ENCODE measurements around the gene NCAPH2. TPM values are rescaled to one million over a fixed set of nuclear protein-coding genes. Genes with fewer than 3 reads are reported as not detected.

The NCAPH2 gene
- polyA plus RNA-seq, 1 experiment: 10.4 TPM

DNA sequence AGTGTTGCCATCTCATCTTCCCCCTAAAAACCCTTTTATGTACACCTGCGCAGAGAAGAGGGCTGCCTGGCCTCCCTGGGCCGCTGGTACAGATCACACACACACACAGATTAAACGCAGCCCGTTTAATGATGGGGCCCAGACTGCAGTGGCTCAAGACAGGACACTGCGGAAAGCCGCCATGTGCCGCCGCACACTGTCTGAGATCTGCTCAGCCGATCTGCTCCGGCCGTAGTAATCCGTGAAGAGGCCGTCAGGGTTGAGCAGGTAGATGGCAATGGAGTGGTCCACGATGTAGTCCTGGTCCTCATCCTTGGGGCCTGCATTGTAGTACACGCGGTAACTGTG lies 15.4 kb downstream of the NCAPH2 start:
- H3K4me3 ChIP-seq (ENCODE audit: low read depth, low read length): no peak overlapping the region
- no peak for DNase-seq (ENCODE audit: low read depth, low spot score)
- no peaks in the 10 kb centered on the region for H3K27me3 ChIP-seq (ENCODE audit: control insufficient read depth, insufficient read depth, low read length)
- no peaks in the 10 kb centered on the region; the same call in 1 of the 2 replicates for H3K9me3 ChIP-seq (ENCODE audit: control insufficient read depth, insufficient read depth, low read length)
- ChIA-PET CTCF (no interaction called here), POLR2A (no interaction called here)
- TF ChIP-seq, protein P1, sequence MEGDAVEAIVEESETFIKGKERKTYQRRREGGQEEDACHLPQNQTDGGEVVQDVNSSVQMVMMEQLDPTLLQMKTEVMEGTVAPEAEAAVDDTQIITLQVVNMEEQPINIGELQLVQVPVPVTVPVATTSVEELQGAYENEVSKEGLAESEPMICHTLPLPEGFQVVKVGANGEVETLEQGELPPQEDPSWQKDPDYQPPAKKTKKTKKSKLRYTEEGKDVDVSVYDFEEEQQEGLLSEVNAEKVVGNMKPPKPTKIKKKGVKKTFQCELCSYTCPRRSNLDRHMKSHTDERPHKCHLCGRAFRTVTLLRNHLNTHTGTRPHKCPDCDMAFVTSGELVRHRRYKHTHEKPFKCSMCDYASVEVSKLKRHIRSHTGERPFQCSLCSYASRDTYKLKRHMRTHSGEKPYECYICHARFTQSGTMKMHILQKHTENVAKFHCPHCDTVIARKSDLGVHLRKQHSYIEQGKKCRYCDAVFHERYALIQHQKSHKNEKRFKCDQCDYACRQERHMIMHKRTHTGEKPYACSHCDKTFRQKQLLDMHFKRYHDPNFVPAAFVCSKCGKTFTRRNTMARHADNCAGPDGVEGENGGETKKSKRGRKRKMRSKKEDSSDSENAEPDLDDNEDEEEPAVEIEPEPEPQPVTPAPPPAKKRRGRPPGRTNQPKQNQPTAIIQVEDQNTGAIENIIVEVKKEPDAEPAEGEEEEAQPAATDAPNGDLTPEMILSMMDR (IDR thresholded peaks at IDR 0.05; ENCODE audit: low read depth, low read length): no peak
- H3K27ac ChIP-seq (ENCODE audit: low read depth, low read length): no peak overlapping the region

DNA sequence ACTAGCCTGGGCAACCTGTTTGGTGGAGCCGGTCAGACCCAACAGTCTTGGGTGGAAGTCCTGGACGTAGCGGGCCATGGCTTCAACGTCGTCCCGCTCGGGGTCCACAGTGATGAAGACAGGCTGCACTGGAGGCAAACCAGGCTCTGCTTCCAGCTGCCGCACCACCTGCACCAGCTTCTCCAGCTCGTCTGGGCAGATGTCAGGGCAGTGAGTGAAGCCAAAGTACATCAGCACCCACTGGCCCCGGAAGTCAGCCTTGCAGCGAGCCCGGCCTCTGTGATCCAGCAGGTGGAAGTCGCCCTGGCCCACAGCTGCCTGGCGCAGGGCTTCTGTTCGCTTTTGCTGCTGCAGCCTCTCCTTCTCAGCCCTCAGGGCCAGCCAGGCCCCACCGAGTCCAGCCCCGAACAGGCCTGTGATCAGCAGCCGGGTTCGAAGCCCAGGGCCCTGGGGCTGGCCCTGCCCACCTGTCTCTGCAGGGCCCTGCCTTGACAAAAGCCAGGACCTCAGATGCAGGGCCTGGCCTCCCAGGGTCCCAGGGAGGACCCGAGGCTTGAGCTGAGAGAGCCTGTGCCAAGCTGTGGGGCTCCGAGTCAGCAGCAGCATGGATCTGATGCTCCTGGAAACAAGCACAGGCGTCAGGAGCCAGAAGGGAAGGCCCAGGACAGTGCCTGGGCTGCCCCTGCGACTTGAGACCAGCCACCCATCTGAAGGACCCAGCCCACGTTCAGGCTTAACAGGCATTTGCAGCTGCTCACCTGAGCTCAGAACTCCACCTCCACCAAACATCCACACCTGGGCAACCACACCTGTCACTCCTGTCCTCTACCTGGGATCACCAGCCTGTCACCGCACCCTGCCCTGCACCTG lies 16.0 kb downstream of the NCAPH2 start:
- peak overlapping the region; percentile 81 for H3K4me3 ChIP-seq (ENCODE audit: low read depth, low read length)
- no peak overlapping the region for H3K27ac ChIP-seq (ENCODE audit: low read depth, low read length)
- CTCF ChIA-PET: interaction anchor here (2.3 to 2.6 kb wide), 4 partner anchors 15 to 97 kb away, joined by 12 to 32 read pairs (median 20); partner anchors contain the start of genes LMF2, NCAPH2 and SYCE3
- H3K27me3 ChIP-seq (ENCODE audit: control insufficient read depth, insufficient read depth, low read length): no peaks in the 10 kb centered on the region
- no peak for DNase-seq (ENCODE audit: low read depth, low spot score)
- no peaks in the 10 kb centered on the region; the same call in 1 of the 2 replicates for H3K9me3 ChIP-seq (ENCODE audit: control insufficient read depth, insufficient read depth, low read length)
- POLR2A ChIA-PET: interaction anchor here (1.5 to 2.1 kb wide), 4 partner anchors 8 to 79 kb away, joined by 3 to 15 read pairs (median 7); no protein-coding TSS in a partner anchor
- TF ChIP-seq, protein P1 (IDR thresholded peaks at IDR 0.05; ENCODE audit: low read depth, low read length): no peak

DNA sequence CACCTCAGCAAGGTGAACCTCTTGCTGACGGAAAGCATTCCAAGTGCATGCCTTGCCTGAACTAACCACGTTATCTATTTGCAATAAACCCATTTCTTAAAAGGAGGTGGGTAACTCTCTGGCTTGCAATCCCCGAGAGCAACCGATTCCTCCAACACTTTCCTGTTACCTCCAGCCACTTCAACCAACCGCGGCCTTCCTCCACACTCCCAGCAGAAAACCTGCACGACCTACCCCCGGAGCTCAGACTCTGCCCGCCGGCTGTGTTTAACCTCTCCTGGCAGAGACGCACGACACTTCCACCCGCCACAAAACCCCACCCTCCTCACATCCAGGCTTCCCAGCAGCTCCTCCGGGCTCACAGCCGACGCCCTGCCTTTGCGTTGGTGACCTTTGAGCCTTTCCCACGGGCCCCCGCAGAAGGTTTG lies 16.7 kb downstream of the NCAPH2 start:
- Histone ChIP-seq H3K9me3 (ENCODE audit: control insufficient read depth, insufficient read depth, low read length) (peaks cover 6% of the 10 kb centered on the region; the same call in 1 of the 2 replicates), H3K4me3 (ENCODE audit: low read depth, low read length) (peak overlapping the region; percentile 81), H3K27me3 (ENCODE audit: control insufficient read depth, insufficient read depth, low read length) (no peaks in the 10 kb centered on the region), H3K27ac (ENCODE audit: low read depth, low read length) (peak overlapping the region; percentile 75)
- ChIA-PET POLR2A (interaction anchor here (1.4 to 2.1 kb wide), 7 partner anchors 9 to 80 kb away, joined by 3 to 29 read pairs (median 6); partner anchors contain the start of genes CPT1B, LMF2 and NCAPH2), CTCF (interaction anchor here (0.9 to 2.6 kb wide), 7 partner anchors 10 to 117 kb away, joined by 3 to 32 read pairs (median 12); partner anchors contain the start of genes LMF2, NCAPH2 and SYCE3)
- TF ChIP-seq, protein P1 (IDR thresholded peaks at IDR 0.05; ENCODE audit: low read depth, low read length): no peak
- DNase-seq (ENCODE audit: low read depth, low spot score): no peak

DNA sequence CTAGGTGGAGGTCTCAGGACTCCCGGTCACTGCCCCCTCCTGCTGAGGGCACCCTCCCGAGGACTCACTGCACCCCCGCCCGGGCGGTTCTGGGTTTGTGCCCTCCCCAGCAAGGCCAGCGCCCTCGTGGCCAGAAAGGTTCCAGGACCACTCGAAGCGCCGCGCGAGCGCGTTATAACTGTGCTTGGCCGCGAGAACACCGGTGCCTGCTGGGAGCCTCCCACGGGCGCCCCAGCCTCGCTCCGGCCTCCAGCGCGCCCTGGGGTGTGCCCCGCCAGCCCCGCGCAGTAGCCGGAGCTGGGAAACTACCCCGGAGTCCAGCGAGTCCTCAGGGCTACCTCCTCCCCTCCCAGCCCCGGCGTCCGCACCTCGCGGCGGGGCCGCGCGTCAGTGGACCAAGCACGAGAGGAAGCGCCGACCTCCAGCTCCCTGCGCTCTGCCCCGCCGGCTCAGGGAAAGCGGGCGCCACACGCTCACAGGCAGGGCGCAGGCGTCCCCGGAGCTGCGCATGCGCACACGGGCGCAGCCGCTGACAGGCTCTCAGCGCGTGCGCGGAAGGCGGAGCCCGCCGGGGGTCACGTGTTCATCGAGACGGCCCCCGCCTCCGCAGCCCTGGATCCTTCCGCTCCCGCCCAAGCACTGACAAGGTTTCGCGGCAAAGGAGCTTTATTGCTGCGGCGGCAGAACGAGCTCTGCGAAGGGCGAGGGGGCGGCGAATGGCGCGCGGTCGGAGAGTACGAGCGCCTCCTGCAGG lies 17.3 kb downstream of the NCAPH2 start, which contains the start of gene SCO2:
TSS of gene SCO2 (minus strand) at position 495 of the 754 bp plus-strand sequence. CDS start 1,187 bp downstream, outside the sequence.
- Histone ChIP-seq H3K27ac (ENCODE audit: low read depth, low read length) (peak within 1 kb of the TSS; percentile 75), H3K9me3 (ENCODE audit: control insufficient read depth, insufficient read depth, low read length) (peaks cover 7% of the 10 kb centered on the region; the same call in 1 of the 2 replicates), H3K27me3 (ENCODE audit: control insufficient read depth, insufficient read depth, low read length) (peaks cover under 1% of the 10 kb centered on the region), H3K4me3 (ENCODE audit: low read depth, low read length) (peak within 1 kb of the TSS; percentile 81)
- TF ChIP-seq, protein P1 (IDR thresholded peaks at IDR 0.05; ENCODE audit: low read depth, low read length): peak; percentile 51
- CTCF ChIA-PET: interaction anchor here (0.5 to 2.6 kb wide), 26 partner anchors 10 to 169 kb away, joined by 3 to 32 read pairs (median 3); partner anchors contain the start of genes ARSA, CPT1B, KLHDC7B and LMF2
- POLR2A ChIA-PET: interaction anchor here (0.8 to 2.1 kb wide), 16 partner anchors 10 to 102 kb away, joined by 3 to 29 read pairs (median 5); partner anchors contain the start of genes ARSA, CPT1B, KLHDC7B and LMF2
- DNase-seq (ENCODE audit: low read depth, low spot score): peak; percentile 94
